A549 (cell line): Measurements from ENCODE around the gene TEX11.

Experiments used
- CEBPB ChIP-seq, 2 experiments: fragments of >200 bp in 1 of 2; sonication (Bioruptor Twin) in 1 of 2; formaldehyde crosslinking in 1 of 2; IDR thresholded peaks; 2 replicates each; pipeline ENCODE4 v1.6.1; 2012 to 2016
- CHD4 ChIP-seq: fragments of 200-600 bp; sonication (generic); IDR thresholded peaks from 2 replicates; pipeline ENCODE4 v1.6.1; 2016; ENCODE audit warnings: antibody characterized with exemption, mild to moderate bottlenecking, borderline replicate concordance
- EP300 ChIP-seq, 2 experiments: fragments of >200 bp; sonication (Bioruptor Twin); formaldehyde crosslinking; IDR thresholded peaks; 2 replicates in 1 of 2; 3 replicates in 1 of 2; pipeline ENCODE4 v1.6.1; 2016 to 2017
- HOXB5 ChIP-seq: fragments of 250-450 bp; sonication (Bioruptor Pico); IDR thresholded peaks from 2 replicates; pipeline ENCODE4 v1.5.0; 2020; ENCODE audit warnings: mild to moderate bottlenecking, moderate library complexity
- KDM1A ChIP-seq: fragments of 200-600 bp; sonication (generic); IDR thresholded peaks from 2 replicates; pipeline ENCODE4 v1.6.1; 2016; ENCODE audit warnings: low read depth, mild to moderate bottlenecking
- MAX ChIP-seq: IDR thresholded peaks from 2 replicates; pipeline ENCODE4 v1.6.1; 2012
- POLR2A ChIP-seq: IDR thresholded peaks from 2 replicates; pipeline ENCODE4 v1.6.1; 2012; ENCODE audit warnings: mild to moderate bottlenecking, low read length
- POLR2AphosphoS2 ChIP-seq: conservative IDR thresholded peaks from 2 replicates; pipeline ENCODE4 v1.6.1; 2012; ENCODE audit warnings: low read length, improper control_type of control experiment, inconsistent platforms
- SMC3 ChIP-seq: fragments of >200 bp; sonication (Bioruptor Twin); formaldehyde crosslinking; IDR thresholded peaks from 3 replicates; pipeline ENCODE4 v1.6.1; 2018; ENCODE audit warnings: inconsistent platforms
- USF2 ChIP-seq: fragments of 450-650 bp; IDR thresholded peaks from 2 replicates; pipeline ENCODE4 v1.6.1; 2014; ENCODE audit warnings: antibody characterized with exemption
- TF ChIP-seq, protein P1 (sequence below): fragments of >200 bp; sonication (Bioruptor Twin); formaldehyde crosslinking; IDR thresholded peaks from 3 replicates; pipeline ENCODE4 v1.5.1; 2016

DNA sequence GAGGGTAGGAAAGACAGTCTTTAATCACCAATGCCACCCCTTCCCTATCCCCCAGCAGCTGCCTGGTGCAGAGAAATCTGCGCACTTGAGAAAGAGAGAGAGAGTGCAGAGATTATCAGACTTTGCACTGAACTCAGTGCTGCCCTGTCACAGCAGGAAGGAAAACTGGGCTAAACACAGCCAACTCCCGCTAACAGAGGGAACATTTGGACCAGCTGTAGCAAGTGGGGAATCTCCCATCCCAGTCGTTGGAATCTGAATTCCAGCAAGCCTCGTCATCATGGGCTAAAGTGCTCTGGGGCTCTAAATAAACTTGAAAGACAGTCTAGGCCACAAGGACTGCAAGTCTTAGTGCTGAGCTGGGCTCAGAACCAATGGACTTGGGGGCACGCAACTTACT lies 295.2 kb downstream of the TEX11 start:
- TF ChIP-seq, protein P1, sequence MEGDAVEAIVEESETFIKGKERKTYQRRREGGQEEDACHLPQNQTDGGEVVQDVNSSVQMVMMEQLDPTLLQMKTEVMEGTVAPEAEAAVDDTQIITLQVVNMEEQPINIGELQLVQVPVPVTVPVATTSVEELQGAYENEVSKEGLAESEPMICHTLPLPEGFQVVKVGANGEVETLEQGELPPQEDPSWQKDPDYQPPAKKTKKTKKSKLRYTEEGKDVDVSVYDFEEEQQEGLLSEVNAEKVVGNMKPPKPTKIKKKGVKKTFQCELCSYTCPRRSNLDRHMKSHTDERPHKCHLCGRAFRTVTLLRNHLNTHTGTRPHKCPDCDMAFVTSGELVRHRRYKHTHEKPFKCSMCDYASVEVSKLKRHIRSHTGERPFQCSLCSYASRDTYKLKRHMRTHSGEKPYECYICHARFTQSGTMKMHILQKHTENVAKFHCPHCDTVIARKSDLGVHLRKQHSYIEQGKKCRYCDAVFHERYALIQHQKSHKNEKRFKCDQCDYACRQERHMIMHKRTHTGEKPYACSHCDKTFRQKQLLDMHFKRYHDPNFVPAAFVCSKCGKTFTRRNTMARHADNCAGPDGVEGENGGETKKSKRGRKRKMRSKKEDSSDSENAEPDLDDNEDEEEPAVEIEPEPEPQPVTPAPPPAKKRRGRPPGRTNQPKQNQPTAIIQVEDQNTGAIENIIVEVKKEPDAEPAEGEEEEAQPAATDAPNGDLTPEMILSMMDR: no peak
- TF ChIP-seq POLR2A: no peak
- TF ChIP-seq MAX: no peak
- TF ChIP-seq EP300 (IDR thresholded peaks at IDR 0.05): no peak
- TF ChIP-seq CEBPB (IDR thresholded peaks at IDR 0.05): no peak
- TF ChIP-seq CHD4: no peak
- TF ChIP-seq SMC3: no peak
- no peak for TF ChIP-seq POLR2AphosphoS2
- TF ChIP-seq USF2: no peak
- TF ChIP-seq HOXB5 (CRISPR knock-in tag): no peak
- TF ChIP-seq KDM1A: no peak
